GF-D8 (cell line): ENCODE data around the gene GGA3.
"Not testable (repeated sequence)": the region's sequence is repeated elsewhere in the genome, so short reads cannot be mapped to it uniquely, and the experiment has no call there.

Experiments
- DNase-seq: peaks from one replicate; lab custom pipeline; 2025; lab: John Stamatoyannopoulos, UW

The GGA3 gene

GRCh38 chr17:75271955-75272847, 10.8 kb upstream of the GGA3 start:
- DNase-seq, result no peak

DNA sequence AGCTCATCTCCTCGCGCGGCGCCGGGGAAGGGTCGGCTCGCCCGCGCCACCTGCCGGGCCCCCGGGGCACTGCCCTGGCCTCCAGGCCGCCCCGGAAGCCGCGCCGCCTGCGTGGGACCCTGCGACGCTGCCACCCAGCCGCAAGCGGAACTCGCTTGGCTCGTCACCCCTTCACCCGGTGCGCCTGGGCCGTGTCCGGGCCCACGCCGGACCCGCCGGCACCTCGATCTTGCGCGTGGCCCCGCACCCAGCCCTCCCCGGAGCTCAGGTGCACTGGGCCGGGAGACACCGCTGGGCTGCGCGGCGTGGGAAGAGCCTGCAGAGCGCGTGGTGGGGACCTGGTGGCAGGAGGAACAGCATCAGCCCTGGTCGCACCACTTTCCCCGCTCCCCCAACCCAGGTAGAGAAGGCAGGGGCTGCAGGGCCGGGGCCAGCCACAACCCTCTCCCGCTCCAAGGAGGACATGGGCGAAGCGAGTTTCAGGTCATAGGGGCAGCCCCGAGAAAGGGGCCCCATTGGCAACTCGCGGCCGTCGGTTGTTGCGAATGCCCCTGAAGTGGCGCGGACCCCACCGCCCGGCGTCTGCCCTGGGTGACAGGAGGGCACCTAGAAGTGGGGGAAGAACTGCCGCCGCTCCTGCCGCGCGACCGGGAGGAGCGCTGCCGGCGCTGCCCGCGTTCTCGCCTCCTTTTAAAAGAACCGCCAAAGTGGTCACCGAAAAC, 10.0 kb upstream of the GGA3 start:
- DNase-seq, result peak; percentile 45

DNA sequence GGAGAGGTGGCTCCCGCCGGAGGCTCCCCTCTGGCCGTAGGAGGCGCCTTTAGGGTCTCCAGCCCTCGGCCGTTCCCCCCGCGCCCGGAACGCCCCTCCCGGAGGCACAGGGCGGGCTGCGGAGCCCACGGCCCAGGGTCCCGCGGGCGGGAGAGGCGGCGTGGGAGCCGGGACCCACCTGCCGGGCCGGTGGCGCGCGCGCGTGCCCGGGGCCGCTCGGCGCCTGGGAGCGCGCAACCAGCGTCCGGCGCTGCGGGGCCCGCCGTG, 9.5 kb upstream of the GGA3 start, which contains the start of gene MIF4GD:
MIF4GD (minus strand) TSS at position 266 of the 267 bp plus-strand sequence. CDS start 1,036 bp downstream, outside the sequence.
- DNase-seq, result no peak

DNA sequence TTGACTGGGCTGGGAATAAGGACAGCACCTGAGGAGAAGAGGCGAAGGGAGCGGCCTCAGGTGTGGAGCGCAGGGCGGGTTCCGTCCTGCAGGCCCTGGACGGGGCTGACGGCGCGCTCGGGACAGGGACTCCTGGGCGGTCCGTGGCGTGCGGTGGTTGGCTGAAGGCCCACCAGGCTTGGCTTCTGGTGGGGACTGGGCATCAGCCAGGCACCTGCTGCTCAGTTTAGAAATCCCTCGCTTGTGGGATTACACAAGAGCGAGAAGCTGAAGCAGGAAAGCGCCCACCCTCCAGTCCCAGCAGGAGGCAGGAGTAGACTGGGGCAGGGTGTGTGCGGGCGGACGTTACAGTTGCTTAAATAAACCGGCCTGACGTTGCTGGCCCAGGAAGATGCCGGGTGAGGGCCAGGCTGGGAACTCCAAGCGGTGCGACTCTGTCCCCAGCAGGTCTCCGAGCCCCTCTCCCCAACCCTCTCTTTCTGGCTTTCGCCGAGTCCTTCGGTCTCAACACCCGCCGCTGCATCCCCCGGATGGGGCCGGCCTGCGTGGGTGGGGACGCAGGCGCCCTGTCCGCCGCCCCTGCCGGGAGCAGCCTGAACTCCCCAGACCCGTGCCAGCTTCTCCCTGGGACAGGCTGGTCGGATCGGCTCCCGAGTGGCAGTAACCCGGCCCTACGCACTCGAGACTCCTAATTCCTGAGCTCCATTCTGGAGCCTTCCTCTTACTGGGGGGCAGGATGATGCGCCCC, 9.0 kb upstream of the GGA3 start:
- peak; percentile 81 for DNase-seq

- DNase-seq, result no peak
These were observed 8.4 kb upstream of the GGA3 start for GRCh38 chr17:75269844-75270217.

- no peak for DNase-seq
These were observed 6.2 kb upstream of the GGA3 start for GRCh38 chr17:75267411-75268232.

DNA sequence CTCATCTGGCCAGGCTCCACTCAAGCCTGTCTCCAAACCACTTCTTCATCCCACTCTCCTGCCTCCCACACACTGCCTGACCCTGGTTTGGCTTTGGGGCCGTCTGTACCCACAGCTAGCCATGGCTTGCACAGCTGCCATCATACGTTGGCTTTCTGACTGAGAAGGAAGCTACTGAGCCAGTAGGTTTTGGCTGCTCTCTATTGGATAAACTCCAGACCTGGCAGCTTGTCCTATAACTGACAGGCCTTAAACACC, 5.7 kb upstream of the GGA3 start:
- DNase-seq, result peak; percentile 90

- DNase-seq, result no peak
These were observed 5.1 kb upstream of the GGA3 start for GRCh38 chr17:75266316-75267152.

DNA sequence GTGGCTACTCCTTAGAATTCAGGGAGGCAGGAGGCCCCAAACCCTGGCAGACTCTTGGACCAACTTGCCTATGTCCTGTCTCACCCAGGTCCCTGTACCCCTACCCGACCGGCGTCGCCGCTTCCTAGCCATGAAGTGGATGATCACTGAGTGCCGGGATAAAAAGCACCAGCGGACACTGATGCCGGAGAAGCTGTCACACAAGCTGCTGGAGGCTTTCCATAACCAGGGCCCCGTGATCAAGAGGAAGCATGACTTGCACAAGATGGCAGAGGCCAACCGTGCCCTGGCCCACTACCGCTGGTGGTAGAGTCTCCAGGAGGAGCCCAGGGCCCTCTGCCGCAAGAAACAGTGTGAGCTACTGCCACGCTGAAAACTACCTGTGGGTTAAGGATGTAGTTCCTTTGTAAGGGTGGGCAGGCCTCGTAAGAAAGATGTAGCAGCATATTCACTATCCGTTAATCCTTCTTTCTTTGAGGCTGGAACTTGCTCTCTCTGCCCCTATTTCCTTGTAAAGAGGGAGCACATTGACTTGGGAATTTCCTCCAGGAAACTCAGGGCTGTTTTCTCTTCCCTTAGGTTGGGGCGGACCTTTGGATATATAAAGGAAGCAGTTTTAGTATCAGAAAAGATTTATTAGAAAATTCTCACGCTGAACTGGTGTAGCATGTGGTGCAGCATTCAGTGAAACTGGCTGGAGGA, 4.4 kb upstream of the GGA3 start:
- DNase-seq, result no peak

GRCh38 chr17:75263055-75263454, 1.6 kb upstream of the GGA3 start:
- no peak for DNase-seq

GRCh38 chr17:75262112-75262606, 753 bp upstream of the GGA3 start:
- no peak for DNase-seq

GRCh38 chr17:75260641-75261335, 618 bp downstream of the GGA3 start:
- DNase-seq, result no peak

GRCh38 chr17:75257228-75257627, 4.2 kb downstream of the GGA3 start:
- DNase-seq, result not testable (repeated sequence)

- DNase-seq, result not testable (repeated sequence)
These were observed 5.3 kb downstream of the GGA3 start for GRCh38 chr17:75255954-75256698.

- DNase-seq, result no peak
These were observed 9.2 kb downstream of the GGA3 start for GRCh38 chr17:75252039-75252816.

DNA sequence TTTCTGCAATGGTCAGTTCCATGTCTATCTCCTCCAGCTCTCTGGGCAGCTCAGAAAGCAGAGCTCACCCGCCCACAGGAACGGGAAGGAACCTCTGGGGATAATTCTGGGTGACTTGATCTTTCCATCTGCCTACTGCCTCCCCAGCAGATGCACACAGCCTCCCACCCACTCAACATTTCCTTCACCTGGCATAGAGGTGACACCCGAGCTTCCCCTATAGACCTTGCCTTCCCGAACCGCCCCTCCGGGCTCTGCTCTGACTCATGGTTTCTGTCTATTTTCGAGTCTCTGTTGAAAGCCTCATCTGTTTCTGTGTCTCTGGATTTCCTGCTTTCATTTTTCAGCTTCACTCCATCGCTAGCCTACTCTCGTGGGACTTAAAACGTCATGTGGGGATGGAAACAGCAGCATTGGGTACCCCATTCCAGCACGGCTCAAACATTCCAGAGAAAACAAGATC, 11.4 kb downstream of the GGA3 start:
- DNase-seq, result no peak

DNA sequence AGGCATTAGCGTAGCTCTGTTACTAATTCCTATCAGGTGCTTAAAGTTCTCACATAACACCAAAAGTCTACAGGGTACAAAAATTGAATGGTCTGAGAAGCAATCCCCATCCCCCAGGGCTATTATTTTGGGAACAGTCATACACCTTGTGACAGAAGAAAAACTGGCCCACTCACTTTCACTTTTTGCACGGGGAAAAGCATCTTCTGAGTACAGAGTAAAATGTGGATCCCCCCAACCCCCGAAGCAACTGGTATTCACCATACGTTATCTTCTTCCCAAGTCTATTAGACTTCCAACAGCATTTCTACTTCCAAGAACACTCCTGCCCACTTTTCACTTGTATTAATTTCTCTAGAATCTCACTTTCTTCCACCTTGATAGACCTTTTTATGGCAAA, 11.8 kb downstream of the GGA3 start:
- no peak for DNase-seq

- DNase-seq, result no peak
These were observed 15.0 kb downstream of the GGA3 start for GRCh38 chr17:75246404-75246803.
